Testis (tissue), 2 donors: Measurements from ENCODE around the gene PDGFRA.
"Not testable (repeated sequence)": the region's sequence is repeated elsewhere in the genome, so short reads cannot be mapped to it uniquely, and the experiment has no call there.

Experiments
- CTCF ChIP-seq, 3 experiments: fragments of 450-650 bp in 2 of 3; fragments of 200-600 bp in 1 of 3; sonication (generic) in 1 of 3; IDR thresholded peaks; one replicate each; pipeline ENCODE4 v1.5.1; 2016 to 2019; ENCODE audit warnings: antibody characterized with exemption in 3 of 3, mild to moderate bottlenecking in 2 of 3, moderate library complexity in 1 of 3
- POLR2A ChIP-seq: fragments of 450-650 bp; IDR thresholded peaks from one replicate; pipeline ENCODE4 v1.6.1; 2017; ENCODE audit warnings: antibody characterized with exemption, mild to moderate bottlenecking, moderate library complexity

DNA sequence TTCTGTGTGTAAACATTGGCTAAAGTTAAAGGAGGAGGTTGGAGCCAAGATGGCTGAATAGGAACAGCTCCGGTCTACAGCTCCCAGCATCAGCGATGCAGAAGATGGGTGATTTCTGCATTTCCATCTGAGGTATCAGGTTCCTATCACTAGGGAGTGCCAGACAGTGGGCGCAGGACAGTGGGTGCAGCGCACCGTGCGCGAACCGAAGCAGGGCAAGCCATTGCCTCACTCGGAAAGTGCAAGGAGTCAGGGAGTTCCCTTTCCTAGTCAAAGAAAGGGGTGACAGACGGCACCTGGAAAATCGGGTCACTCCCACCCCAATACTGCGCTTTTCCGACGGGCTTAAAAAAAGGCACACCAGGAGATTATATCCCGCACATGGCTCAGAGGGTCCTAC, 14.4 kb downstream of the PDGFRA start:
- TF ChIP-seq CTCF (IDR thresholded peaks at IDR 0.05); POLR2A: not testable (repeated sequence)
